ENCODE results near the gene TOMM40L.

GRCh38 chr1:161197560-161198193 lies 28.2 kb upstream of the TOMM40L start:
- no peak for TF ChIP-seq POLR2AphosphoS5 (IDR thresholded peaks at IDR 0.05; ENCODE audit: low read depth, low read length)
- no peak for TF ChIP-seq TAF1 (IDR thresholded peaks at IDR 0.05; ENCODE audit: low read depth, low read length)
- TF ChIP-seq POLR2A (IDR thresholded peaks at IDR 0.05; ENCODE audit: low read depth, low read length): no peak
- TF ChIP-seq POU2F2 (IDR thresholded peaks at IDR 0.05; ENCODE audit: low read depth, low read length): no peak
